ENCODE results near the gene HMMR. TPM values are rescaled to one million over a fixed set of nuclear protein-coding genes. Genes with fewer than 3 reads are reported as not detected.
"Not testable (repeated sequence)": the region's sequence is repeated elsewhere in the genome, so short reads cannot be mapped to it uniquely, and the experiment has no call there.

Gene HMMR
- total RNA-seq, 4 donors from 2014 or later: 2.6 to 4.3 (median 3.0) TPM

DNA sequence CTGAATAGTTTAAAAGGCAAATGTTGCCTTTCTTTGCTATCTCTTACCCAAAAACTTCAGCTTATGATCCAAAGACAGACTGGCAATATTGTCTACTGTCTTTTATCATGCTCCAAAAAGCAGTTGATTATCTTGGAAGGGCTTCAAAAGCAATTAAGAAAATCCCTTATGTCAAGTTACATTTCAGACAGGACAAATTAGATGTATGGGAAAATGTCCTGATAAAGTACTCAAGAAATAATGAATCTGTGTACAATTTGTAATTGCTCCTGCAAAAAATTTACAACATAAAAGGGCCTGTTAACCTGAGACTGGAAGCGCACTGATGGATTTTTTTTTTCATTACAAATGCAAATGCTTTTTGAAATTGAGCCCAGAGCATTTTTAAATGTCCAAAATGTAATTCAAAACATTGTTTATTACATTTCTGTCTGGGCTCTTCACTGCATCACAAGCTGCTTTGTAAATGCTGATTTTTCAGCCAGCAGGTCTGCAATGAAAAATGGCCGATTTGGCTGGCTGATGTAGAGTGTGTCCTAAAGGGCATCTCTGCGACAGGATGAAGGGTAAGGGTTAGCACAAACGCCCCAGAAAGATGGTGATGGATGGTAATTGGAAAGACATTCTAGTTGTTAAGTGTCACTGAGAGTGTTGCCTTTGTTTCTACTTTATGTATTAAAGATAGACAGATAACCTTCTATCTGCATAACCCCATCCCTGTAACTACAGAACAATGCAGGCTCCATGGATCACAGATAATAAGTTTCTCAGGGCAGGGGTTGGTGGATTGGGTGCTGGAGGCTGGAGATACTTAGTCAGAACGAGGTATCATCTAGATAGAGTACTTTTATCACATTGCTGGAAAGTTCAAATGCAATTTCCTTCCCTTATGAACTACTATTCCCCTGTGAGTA lies 72.0 kb downstream of the HMMR start:
- H3K4me3 ChIP-seq (ENCODE audit: low read depth, poor library complexity, severe bottlenecking): no peak overlapping the region
- no peak for DNase-seq (ENCODE audit: low spot score in 2 of 2)
- TF ChIP-seq POLR2A (IDR thresholded peaks at IDR 0.05): no peak
- TF ChIP-seq, protein P1, sequence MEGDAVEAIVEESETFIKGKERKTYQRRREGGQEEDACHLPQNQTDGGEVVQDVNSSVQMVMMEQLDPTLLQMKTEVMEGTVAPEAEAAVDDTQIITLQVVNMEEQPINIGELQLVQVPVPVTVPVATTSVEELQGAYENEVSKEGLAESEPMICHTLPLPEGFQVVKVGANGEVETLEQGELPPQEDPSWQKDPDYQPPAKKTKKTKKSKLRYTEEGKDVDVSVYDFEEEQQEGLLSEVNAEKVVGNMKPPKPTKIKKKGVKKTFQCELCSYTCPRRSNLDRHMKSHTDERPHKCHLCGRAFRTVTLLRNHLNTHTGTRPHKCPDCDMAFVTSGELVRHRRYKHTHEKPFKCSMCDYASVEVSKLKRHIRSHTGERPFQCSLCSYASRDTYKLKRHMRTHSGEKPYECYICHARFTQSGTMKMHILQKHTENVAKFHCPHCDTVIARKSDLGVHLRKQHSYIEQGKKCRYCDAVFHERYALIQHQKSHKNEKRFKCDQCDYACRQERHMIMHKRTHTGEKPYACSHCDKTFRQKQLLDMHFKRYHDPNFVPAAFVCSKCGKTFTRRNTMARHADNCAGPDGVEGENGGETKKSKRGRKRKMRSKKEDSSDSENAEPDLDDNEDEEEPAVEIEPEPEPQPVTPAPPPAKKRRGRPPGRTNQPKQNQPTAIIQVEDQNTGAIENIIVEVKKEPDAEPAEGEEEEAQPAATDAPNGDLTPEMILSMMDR (IDR thresholded peaks at IDR 0.05): no peak
- WGBS, 2 donors: 52% methylated on average over 5 of the region's 5 CpGs
- intact Hi-C loops (cut with DNase I; ENCODE audit: low total_unique reads): no loop called here

DNA sequence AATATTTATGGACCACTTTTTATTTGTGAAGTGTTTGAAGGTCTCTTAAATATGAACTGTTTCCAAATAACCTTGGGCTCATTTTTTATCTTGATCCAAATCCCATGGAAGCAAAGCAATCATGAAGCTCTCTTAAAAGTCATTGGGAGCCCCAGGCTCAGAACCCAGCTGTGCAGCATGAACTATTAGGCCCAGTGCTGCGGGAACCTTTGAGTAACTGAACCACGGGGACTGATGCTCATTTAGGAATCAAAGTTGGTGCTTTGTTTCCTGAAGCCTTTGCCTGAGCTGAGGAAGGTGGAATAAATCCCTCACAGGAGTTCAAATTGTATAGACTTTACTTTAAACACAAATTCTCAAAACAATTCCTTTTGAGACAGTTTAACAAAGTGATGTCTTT lies 72.8 kb downstream of the HMMR start:
- DNase-seq (ENCODE audit: low spot score in 2 of 2): no peak
- no peak overlapping the region for H3K4me3 ChIP-seq (ENCODE audit: low read depth, poor library complexity, severe bottlenecking)
- intact Hi-C loops (cut with DNase I; ENCODE audit: low total_unique reads): no loop called here
- 42 to 50% methylated on average over 2 of the region's 2 CpGs for WGBS, 2 donors
- no peak for TF ChIP-seq POLR2A (IDR thresholded peaks at IDR 0.05)
- TF ChIP-seq, protein P1 (IDR thresholded peaks at IDR 0.05): no peak

DNA sequence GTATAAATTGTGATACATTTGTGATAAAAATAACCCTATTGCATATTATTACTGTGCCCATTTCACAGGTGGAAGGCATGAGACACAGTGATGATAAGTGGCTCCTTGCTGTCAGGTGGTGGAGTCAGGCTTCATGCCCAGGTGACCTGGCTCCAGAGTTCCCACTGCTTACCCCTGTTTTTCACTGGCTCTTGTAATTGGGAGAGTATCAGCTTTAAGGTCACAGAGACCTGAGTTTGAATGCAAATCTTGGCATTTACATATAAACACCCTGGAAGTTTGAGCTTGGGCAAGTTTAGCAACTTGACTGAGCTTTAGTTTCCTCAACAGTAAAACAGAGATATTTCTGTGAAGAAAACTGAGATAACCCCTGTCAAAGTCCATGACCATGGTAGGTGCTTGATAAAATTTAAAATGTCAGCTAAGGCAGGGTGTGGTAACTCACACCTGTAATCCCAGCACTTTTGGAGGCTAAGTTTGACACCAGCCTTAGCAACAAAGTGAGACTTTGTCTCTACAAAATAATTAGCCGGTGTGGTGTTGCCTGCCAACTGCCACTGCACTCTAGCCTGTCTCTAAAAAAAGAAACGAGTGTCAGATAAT lies 74.2 kb downstream of the HMMR start:
- 35 to 38% methylated on average over 2 of the region's 2 CpGs for WGBS, 2 donors
- intact Hi-C loops (cut with DNase I; ENCODE audit: low total_unique reads): no loop called here
- H3K4me3 ChIP-seq (ENCODE audit: low read depth, poor library complexity, severe bottlenecking): no peak overlapping the region
- DNase-seq (ENCODE audit: low spot score in 2 of 2): no peak
- TF ChIP-seq, protein P1 (IDR thresholded peaks at IDR 0.05): no peak
- no peak for TF ChIP-seq POLR2A (IDR thresholded peaks at IDR 0.05)

DNA sequence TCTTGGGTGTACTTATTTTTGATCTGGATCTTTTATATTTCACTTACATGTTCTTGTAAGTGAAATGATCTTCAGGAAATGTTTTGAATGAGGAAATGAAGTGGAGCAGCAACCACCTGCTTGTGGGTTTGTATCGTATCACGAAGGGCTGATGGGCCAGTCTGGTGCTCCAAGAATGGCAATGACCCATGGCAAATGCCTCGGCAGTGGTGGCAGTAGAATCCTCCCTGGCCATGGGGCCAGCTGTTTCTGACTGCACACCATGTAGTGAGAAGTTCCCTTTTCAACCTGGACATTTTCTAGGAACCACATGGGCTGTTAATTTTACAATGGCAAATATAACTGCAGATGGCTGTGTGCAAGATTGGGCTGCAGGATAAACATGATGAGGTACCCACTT lies 74.9 kb downstream of the HMMR start:
- 68 to 78% methylated on average over 3 of the region's 3 CpGs for WGBS, 2 donors
- intact Hi-C loops (cut with DNase I; ENCODE audit: low total_unique reads): no loop called here

DNA sequence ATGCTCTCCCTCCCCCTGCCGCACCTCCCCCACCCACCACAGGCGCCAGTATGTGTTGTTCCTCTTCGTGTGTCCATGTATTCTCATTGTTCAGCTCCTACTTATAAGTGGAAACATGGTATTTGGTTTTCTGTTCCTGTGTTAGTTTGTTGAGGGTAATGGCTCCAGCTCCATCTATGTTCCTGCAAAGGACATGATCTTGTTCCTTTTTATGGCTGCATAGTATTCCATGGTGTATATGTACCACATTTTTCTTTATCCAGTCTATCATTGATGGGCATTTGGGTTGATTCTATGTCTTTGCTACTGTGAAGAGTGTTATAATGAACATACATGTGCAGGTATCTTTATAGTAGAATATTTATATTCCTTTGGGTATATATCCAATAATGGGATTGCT lies 76.0 kb downstream of the HMMR start:
- WGBS, 2 donors: 92 to 96% methylated on average over 3 of the region's 3 CpGs
- DNase-seq (ENCODE audit: low spot score in 2 of 2); intact Hi-C loops (cut with DNase I; ENCODE audit: low total_unique reads); H3K4me3 ChIP-seq (ENCODE audit: low read depth, poor library complexity, severe bottlenecking): not testable (repeated sequence)

More for the DNA sequence above, 74.9 kb downstream of the HMMR start:
- DNase-seq (ENCODE audit: low spot score in 2 of 2): no peak
- TF ChIP-seq POLR2A (IDR thresholded peaks at IDR 0.05): no peak
- TF ChIP-seq, protein P1 (IDR thresholded peaks at IDR 0.05): no peak
- H3K4me3 ChIP-seq (ENCODE audit: low read depth, poor library complexity, severe bottlenecking): no peak overlapping the region

DNA sequence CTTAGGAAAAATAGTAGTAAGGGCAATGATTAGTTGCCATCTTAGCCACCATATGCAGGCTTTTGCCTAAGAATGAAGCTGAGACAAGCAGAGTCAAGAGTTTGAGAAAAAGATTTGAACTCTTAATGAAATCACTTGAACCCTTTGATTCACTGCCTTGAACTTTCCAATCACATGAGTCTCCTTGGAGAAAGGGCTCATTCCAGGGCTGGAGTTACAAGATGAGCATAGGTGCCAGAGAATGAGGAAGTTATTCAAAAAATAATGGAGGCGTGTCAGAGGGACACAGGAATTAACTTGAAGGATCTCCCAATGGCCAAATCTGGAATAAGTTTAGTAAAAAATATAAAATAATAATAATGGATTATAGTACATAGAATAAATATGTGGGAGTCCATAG lies 80.3 kb downstream of the HMMR start:
- 89 to 96% methylated on average over 1 of the region's 1 CpG for WGBS, 2 donors
- no peak for TF ChIP-seq POLR2A (IDR thresholded peaks at IDR 0.05)
- TF ChIP-seq, protein P1 (IDR thresholded peaks at IDR 0.05): no peak
- DNase-seq (ENCODE audit: low spot score in 2 of 2): no peak
- intact Hi-C loops (cut with DNase I; ENCODE audit: low total_unique reads): no loop called here
- H3K4me3 ChIP-seq (ENCODE audit: low read depth, poor library complexity, severe bottlenecking): no peak overlapping the region

Measured in lower leg skin (tissue), 4 donors.